CD14-positive monocyte (primary cell): ENCODE results near the gene TXNRD2. TPM values are rescaled to one million over a fixed set of nuclear protein-coding genes. Genes with fewer than 3 reads are reported as not detected.

Source experiments
- DNase-seq, 3 donors: peaks; one replicate each; pipeline ENCODE4 v3.0.0-alpha.2; 2011 to 2022
- H2AFZ ChIP-seq: 2 replicates; pipeline ENCODE4 v1.6.0; 2012; ENCODE audit warnings: mild to moderate bottlenecking, low read depth, low read length, inconsistent platforms; ENCODE audit not compliant: insufficient read depth, poor library complexity, severe bottlenecking
- H3K27ac ChIP-seq, 2 donors: 1 replicate in 1 of 2; 2 replicates in 1 of 2; pipeline ENCODE4 v1.5.1; 2012 to 2013; ENCODE audit warnings: low read length in 2 of 2, control low read depth in 1 of 2, inconsistent platforms in 1 of 2, low read depth in 1 of 2, mild to moderate bottlenecking in 1 of 2
- H3K27me3 ChIP-seq, 2 donors: one replicate each; pipeline versions ENCODE4 v1.6.0 to v1.6.1; 2011 to 2013; ENCODE audit warnings: low read length in 2 of 2; ENCODE audit not compliant: control insufficient read depth in 2 of 2, insufficient read depth in 2 of 2
- H3K36me3 ChIP-seq, 2 donors: replicated peaks in 1 of 2; 1 replicate in 1 of 2; 2 replicates in 1 of 2; pipeline versions ENCODE4 v1.5.1 to v1.6.1; 2012 to 2013; ENCODE audit warnings: low read length in 2 of 2, control low read depth in 1 of 2, inconsistent platforms in 1 of 2, mild to moderate bottlenecking in 1 of 2; ENCODE audit not compliant: insufficient read depth in 2 of 2, control insufficient read depth in 1 of 2
- H3K4me1 ChIP-seq, 2 donors: 1 replicate in 1 of 2; 2 replicates in 1 of 2; pipeline versions ENCODE4 v1.5.1 to v1.6.1; 2012 to 2013; ENCODE audit warnings: low read length in 2 of 2, control low read depth in 1 of 2, inconsistent platforms in 1 of 2, mild to moderate bottlenecking in 1 of 2, moderate library complexity in 1 of 2; ENCODE audit not compliant: insufficient read depth in 2 of 2, control insufficient read depth in 1 of 2
- H3K4me2 ChIP-seq: replicated peaks from 2 replicates; pipeline ENCODE3; 2012; ENCODE audit warnings: low read length, moderate library complexity, mild to moderate bottlenecking; ENCODE audit not compliant: poor library complexity, severe bottlenecking; ENCODE audit errors: extremely low read depth
- H3K4me3 ChIP-seq, 3 experiments: fragments of 200-600 bp in 1 of 3; sonication (generic) in 1 of 3; replicated peaks in 1 of 3; 1 replicate in 2 of 3; 2 replicates in 1 of 3; pipeline ENCODE4 v1.5.1; 2011 to 2013; ENCODE audit warnings: low read length in 3 of 3, mild to moderate bottlenecking in 3 of 3, control low read depth in 2 of 3, low read depth in 2 of 3, inconsistent platforms in 1 of 3, moderate library complexity in 1 of 3
- H3K79me2 ChIP-seq: 2 replicates; pipeline ENCODE4 v1.6.0; 2012; ENCODE audit warnings: mild to moderate bottlenecking, control low read depth, inconsistent platforms, low read length, moderate library complexity; ENCODE audit not compliant: insufficient read depth
- H3K9ac ChIP-seq: 2 replicates; pipeline ENCODE4 v1.6.0; 2017; ENCODE audit warnings: low read length, mild to moderate bottlenecking; ENCODE audit not compliant: insufficient read depth, poor library complexity, severe bottlenecking
- H3K9me3 ChIP-seq, 2 donors: replicated peaks in 1 of 2; 1 replicate in 1 of 2; 2 replicates in 1 of 2; pipeline versions ENCODE4 v1.5.1 to v1.6.1; 2012 to 2013; ENCODE audit warnings: low read length in 2 of 2, control low read depth in 1 of 2; ENCODE audit not compliant: control insufficient read depth in 1 of 2, insufficient read depth in 1 of 2
- H4K20me1 ChIP-seq: 2 replicates; pipeline ENCODE4 v1.6.0; 2012; ENCODE audit warnings: mild to moderate bottlenecking, low read length, control low read depth, moderate library complexity; ENCODE audit not compliant: insufficient read depth
- H3K27ac Mint-ChIP-seq, 7 donors: one replicate each; pipeline ENCODE4 v1.8.0; 2020; ENCODE audit warnings: mild to moderate bottlenecking in 7 of 7, mixed read lengths in 7 of 7, moderate library complexity in 6 of 7, inconsistent platforms in 2 of 7
- H3K27me3 Mint-ChIP-seq, 3 donors: one replicate each; pipeline ENCODE4 v1.8.0; 2021 to 2022; ENCODE audit warnings: low read depth in 3 of 3, mild to moderate bottlenecking in 3 of 3, mixed read lengths in 3 of 3, moderate library complexity in 3 of 3, inconsistent platforms in 1 of 3
- H3K36me3 Mint-ChIP-seq, 2 donors: one replicate each; pipeline ENCODE4 v1.8.0; 2020; ENCODE audit warnings: mixed read lengths in 2 of 2, inconsistent platforms in 1 of 2, mild to moderate bottlenecking in 1 of 2
- H3K4me1 Mint-ChIP-seq: one replicate; pipeline ENCODE4 v1.8.0; 2020; ENCODE audit warnings: mild to moderate bottlenecking, mixed read lengths
- H3K4me3 Mint-ChIP-seq, 2 donors: one replicate each; pipeline ENCODE4 v1.8.0; 2020; ENCODE audit warnings: mild to moderate bottlenecking in 2 of 2, mixed read lengths in 2 of 2, moderate library complexity in 1 of 2
- H3K9me3 Mint-ChIP-seq, 7 donors: one replicate each; pipeline ENCODE4 v1.8.0; 2020 to 2022; ENCODE audit warnings: mixed read lengths in 7 of 7, mild to moderate bottlenecking in 6 of 7, moderate library complexity in 6 of 7, inconsistent platforms in 2 of 7
- WGBS: methylation state at CpG from one replicate; pipeline ENCODE4 v1.1.5; 2013; ENCODE audit warnings: missing lambda C conversion rate; ENCODE audit not compliant: insufficient coverage; 5-methylcytosine and 5-hydroxymethylcytosine counted together
- intact Hi-C, 2 donors: fragments of 100-400 bp; cut with micrococcal nuclease; formaldehyde crosslinking; loops; one replicate each; pipeline versions ENCODE4 v1.15.0 to v1.15.1; 2023
- polyA plus RNA-seq, 3 donors: library from polyadenylated mRNA; depleted of rRNA in 1 of 3; unstranded in 2 of 3; stranded (reverse) in 1 of 3; fragments of 300-500 nt in 2 of 3; fragments of >200 nt in 1 of 3; fragmentation: Illumina TruSeq in 2 of 3; gene quantifications; 1 replicate in 2 of 3; 2 replicates in 1 of 3; pipeline ENCODE4 v1.2.3, GENCODE V29; 2012 to 2021
- TF ChIP-seq, protein P1 (sequence below): fragments of 200-600 bp; IDR thresholded peaks from one replicate; pipeline ENCODE4 v1.8.0; 2022; ENCODE audit warnings: antibody characterized with exemption, mild to moderate bottlenecking

Gene TXNRD2
- polyA plus RNA-seq, 3 donors, result 24.9 to 54.9 (median 30.8) TPM

- Mint-ChIP-seq H3K27ac (no peak overlapping the region), H3K4me1 (peaks cover 11% of the 10 kb centered on the region), H3K4me3 (no peak overlapping the region), H3K36me3 (peaks cover 36 to 68% of the 10 kb centered on the region in 2 donors), H3K27me3 (peaks cover 0 to 5% (median 3%) of the 10 kb centered on the region in 3 donors), H3K9me3 (no peaks in the 10 kb centered on the region)
- no peak overlapping the region for H2AFZ ChIP-seq
- no peaks in the 10 kb centered on the region for H3K4me1 ChIP-seq
- H3K9me3 ChIP-seq, result no peaks in the 10 kb centered on the region
- H3K27me3 ChIP-seq, result no peaks in the 10 kb centered on the region
- H3K4me3 ChIP-seq, result no peak overlapping the region
- intact Hi-C loops, result no loop called here
- peaks cover 41 to 62% of the 10 kb centered on the region in 2 donors for H3K36me3 ChIP-seq
- DNase-seq, result peak in 1 of 3 donors; percentile 20
- no peak overlapping the region for H3K9ac ChIP-seq
- peaks cover 69% of the 10 kb centered on the region for H4K20me1 ChIP-seq
- H3K4me2 ChIP-seq, result no peak overlapping the region
- WGBS, result 76% methylated on average over 21 of the region's 22 CpGs
- H3K27ac ChIP-seq, result no peak overlapping the region
- TF ChIP-seq, protein P1, sequence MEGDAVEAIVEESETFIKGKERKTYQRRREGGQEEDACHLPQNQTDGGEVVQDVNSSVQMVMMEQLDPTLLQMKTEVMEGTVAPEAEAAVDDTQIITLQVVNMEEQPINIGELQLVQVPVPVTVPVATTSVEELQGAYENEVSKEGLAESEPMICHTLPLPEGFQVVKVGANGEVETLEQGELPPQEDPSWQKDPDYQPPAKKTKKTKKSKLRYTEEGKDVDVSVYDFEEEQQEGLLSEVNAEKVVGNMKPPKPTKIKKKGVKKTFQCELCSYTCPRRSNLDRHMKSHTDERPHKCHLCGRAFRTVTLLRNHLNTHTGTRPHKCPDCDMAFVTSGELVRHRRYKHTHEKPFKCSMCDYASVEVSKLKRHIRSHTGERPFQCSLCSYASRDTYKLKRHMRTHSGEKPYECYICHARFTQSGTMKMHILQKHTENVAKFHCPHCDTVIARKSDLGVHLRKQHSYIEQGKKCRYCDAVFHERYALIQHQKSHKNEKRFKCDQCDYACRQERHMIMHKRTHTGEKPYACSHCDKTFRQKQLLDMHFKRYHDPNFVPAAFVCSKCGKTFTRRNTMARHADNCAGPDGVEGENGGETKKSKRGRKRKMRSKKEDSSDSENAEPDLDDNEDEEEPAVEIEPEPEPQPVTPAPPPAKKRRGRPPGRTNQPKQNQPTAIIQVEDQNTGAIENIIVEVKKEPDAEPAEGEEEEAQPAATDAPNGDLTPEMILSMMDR, result peak; percentile 41
- H3K79me2 ChIP-seq, result peaks cover 7% of the 10 kb centered on the region
These were observed 20.8 kb upstream of the TXNRD2 start for GRCh38 chr22:19962246-19962908.

GRCh38 chr22:19961868-19962245 lies 20.2 kb upstream of the TXNRD2 start:
- Histone ChIP-seq H3K27me3 (no peaks in the 10 kb centered on the region), H3K9me3 (no peaks in the 10 kb centered on the region), H3K36me3 (peaks cover 36 to 57% of the 10 kb centered on the region in 2 donors), H3K4me3 (no peak overlapping the region), H4K20me1 (peaks cover 72% of the 10 kb centered on the region), H3K9ac (no peak overlapping the region), H3K27ac (no peak overlapping the region), H3K79me2 (peaks cover 9% of the 10 kb centered on the region), H3K4me2 (no peak overlapping the region), H2AFZ (no peak overlapping the region), H3K4me1 (no peaks in the 10 kb centered on the region)
- H3K36me3 Mint-ChIP-seq, result peaks cover 31 to 66% of the 10 kb centered on the region in 2 donors
- H3K27me3 Mint-ChIP-seq, result peaks cover 0 to 3% (median 3%) of the 10 kb centered on the region in 3 donors
- H3K4me3 Mint-ChIP-seq, result no peak overlapping the region
- peaks cover 11% of the 10 kb centered on the region for H3K4me1 Mint-ChIP-seq
- 92% methylated on average over 6 of the region's 8 CpGs for WGBS
- no peak for DNase-seq
- no peaks in the 10 kb centered on the region for H3K9me3 Mint-ChIP-seq
- H3K27ac Mint-ChIP-seq, result peak overlapping the region in 2 of 7 donors; percentile 25
- intact Hi-C loops, result no loop called here
- TF ChIP-seq, protein P1, result no peak
